Measurements from ENCODE around the gene RPS24. TPM values are rescaled to one million over a fixed set of nuclear protein-coding genes. Genes with fewer than 3 reads are reported as not detected.

Gene RPS24
- total and polyA plus RNA-seq, 4 donors: 314 to 1,104 (median 812) TPM

DNA sequence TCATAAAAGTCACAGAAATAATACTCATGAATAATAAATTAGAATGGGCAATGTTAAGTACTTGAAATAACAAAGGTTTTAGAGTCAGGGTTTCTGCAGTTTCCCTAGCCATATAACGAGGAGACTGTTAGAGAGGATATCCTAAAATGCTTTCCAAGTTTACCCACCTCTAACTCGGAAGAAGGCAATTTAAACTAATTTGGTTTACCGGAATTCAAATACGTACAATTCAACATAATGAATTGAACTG, 351 bp upstream of the RPS24 start:
- Histone ChIP-seq H3K27me3 (ENCODE audit: control insufficient read depth in 4 of 4, insufficient read depth in 4 of 4, low read length in 3 of 4) (no peaks in the 10 kb centered on the region), H3K27ac (ENCODE audit: low read depth in 1 of 2, low read length in 2 of 2) (peak overlapping the region; percentile 51 to 55), H3K9me3 (ENCODE audit: control insufficient read depth in 4 of 4, low read length in 3 of 4) (no peaks in the 10 kb centered on the region), H3K9ac (ENCODE audit: low read depth in 1 of 2, low read length in 2 of 2) (peak overlapping the region in 1 of 2 donors; percentile 41), H3K4me3 (ENCODE audit: low read depth in 1 of 3, low read length in 3 of 3) (peak overlapping the region; percentile 42 to 98 (median 98)), H3K4me1 (ENCODE audit: control insufficient read depth in 4 of 4, insufficient read depth in 4 of 4, low read length in 3 of 4) (peaks cover 5 to 25% (median 12%) of the 10 kb centered on the region in 4 donors), H3K36me3 (ENCODE audit: control insufficient read depth in 4 of 4, insufficient read depth in 3 of 4, low read depth in 1 of 4, low read length in 3 of 4) (peaks cover 12 to 29% (median 28%) of the 10 kb centered on the region in 4 donors)
- WGBS: 1% methylated on average over 4 of the region's 4 CpGs
- no peak for DNase-seq (ENCODE audit: low spot score)
- TF ChIP-seq FOXA2 (IDR thresholded peaks at IDR 0.05) (no peak), JUND (IDR thresholded peaks at IDR 0.05) (no peak), SP1 (IDR thresholded peaks at IDR 0.05) (no peak), EGR1 (IDR thresholded peaks at IDR 0.05; ENCODE audit: low read depth in 2 of 2) (no peak), HNF4A (conservative IDR thresholded peaks at IDR 0.05) (no peak), GABPA (IDR thresholded peaks at IDR 0.05 in 1 of 2, conservative IDR thresholded peaks at IDR 0.05 in 1 of 2) (no peak), RXRA (IDR thresholded peaks at IDR 0.05) (no peak), NR2F2 (IDR thresholded peaks at IDR 0.05) (no peak), RAD21 (IDR thresholded peaks at IDR 0.05) (no peak), HNF4G (IDR thresholded peaks at IDR 0.05) (no peak), FOXA1 (IDR thresholded peaks at IDR 0.05) (no peak), TAF1 (conservative IDR thresholded peaks at IDR 0.05) (no peak), YY1 (IDR thresholded peaks at IDR 0.05) (no peak)
- TF ChIP-seq, protein P1, sequence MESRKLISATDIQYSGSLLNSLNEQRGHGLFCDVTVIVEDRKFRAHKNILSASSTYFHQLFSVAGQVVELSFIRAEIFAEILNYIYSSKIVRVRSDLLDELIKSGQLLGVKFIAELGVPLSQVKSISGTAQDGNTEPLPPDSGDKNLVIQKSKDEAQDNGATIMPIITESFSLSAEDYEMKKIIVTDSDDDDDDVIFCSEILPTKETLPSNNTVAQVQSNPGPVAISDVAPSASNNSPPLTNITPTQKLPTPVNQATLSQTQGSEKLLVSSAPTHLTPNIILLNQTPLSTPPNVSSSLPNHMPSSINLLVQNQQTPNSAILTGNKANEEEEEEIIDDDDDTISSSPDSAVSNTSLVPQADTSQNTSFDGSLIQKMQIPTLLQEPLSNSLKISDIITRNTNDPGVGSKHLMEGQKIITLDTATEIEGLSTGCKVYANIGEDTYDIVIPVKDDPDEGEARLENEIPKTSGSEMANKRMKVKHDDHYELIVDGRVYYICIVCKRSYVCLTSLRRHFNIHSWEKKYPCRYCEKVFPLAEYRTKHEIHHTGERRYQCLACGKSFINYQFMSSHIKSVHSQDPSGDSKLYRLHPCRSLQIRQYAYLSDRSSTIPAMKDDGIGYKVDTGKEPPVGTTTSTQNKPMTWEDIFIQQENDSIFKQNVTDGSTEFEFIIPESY (IDR thresholded peaks at IDR 0.05): no peak
- TF ChIP-seq, protein P2, sequence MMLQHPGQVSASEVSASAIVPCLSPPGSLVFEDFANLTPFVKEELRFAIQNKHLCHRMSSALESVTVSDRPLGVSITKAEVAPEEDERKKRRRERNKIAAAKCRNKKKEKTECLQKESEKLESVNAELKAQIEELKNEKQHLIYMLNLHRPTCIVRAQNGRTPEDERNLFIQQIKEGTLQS (IDR thresholded peaks at IDR 0.05): no peak
- TF ChIP-seq, protein P3, sequence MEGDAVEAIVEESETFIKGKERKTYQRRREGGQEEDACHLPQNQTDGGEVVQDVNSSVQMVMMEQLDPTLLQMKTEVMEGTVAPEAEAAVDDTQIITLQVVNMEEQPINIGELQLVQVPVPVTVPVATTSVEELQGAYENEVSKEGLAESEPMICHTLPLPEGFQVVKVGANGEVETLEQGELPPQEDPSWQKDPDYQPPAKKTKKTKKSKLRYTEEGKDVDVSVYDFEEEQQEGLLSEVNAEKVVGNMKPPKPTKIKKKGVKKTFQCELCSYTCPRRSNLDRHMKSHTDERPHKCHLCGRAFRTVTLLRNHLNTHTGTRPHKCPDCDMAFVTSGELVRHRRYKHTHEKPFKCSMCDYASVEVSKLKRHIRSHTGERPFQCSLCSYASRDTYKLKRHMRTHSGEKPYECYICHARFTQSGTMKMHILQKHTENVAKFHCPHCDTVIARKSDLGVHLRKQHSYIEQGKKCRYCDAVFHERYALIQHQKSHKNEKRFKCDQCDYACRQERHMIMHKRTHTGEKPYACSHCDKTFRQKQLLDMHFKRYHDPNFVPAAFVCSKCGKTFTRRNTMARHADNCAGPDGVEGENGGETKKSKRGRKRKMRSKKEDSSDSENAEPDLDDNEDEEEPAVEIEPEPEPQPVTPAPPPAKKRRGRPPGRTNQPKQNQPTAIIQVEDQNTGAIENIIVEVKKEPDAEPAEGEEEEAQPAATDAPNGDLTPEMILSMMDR (IDR thresholded peaks at IDR 0.05; ENCODE audit: low read depth, low read length, missing input control): no peak
- TF ChIP-seq, protein P4, sequence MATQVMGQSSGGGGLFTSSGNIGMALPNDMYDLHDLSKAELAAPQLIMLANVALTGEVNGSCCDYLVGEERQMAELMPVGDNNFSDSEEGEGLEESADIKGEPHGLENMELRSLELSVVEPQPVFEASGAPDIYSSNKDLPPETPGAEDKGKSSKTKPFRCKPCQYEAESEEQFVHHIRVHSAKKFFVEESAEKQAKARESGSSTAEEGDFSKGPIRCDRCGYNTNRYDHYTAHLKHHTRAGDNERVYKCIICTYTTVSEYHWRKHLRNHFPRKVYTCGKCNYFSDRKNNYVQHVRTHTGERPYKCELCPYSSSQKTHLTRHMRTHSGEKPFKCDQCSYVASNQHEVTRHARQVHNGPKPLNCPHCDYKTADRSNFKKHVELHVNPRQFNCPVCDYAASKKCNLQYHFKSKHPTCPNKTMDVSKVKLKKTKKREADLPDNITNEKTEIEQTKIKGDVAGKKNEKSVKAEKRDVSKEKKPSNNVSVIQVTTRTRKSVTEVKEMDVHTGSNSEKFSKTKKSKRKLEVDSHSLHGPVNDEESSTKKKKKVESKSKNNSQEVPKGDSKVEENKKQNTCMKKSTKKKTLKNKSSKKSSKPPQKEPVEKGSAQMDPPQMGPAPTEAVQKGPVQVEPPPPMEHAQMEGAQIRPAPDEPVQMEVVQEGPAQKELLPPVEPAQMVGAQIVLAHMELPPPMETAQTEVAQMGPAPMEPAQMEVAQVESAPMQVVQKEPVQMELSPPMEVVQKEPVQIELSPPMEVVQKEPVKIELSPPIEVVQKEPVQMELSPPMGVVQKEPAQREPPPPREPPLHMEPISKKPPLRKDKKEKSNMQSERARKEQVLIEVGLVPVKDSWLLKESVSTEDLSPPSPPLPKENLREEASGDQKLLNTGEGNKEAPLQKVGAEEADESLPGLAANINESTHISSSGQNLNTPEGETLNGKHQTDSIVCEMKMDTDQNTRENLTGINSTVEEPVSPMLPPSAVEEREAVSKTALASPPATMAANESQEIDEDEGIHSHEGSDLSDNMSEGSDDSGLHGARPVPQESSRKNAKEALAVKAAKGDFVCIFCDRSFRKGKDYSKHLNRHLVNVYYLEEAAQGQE (IDR thresholded peaks at IDR 0.05): no peak

DNA sequence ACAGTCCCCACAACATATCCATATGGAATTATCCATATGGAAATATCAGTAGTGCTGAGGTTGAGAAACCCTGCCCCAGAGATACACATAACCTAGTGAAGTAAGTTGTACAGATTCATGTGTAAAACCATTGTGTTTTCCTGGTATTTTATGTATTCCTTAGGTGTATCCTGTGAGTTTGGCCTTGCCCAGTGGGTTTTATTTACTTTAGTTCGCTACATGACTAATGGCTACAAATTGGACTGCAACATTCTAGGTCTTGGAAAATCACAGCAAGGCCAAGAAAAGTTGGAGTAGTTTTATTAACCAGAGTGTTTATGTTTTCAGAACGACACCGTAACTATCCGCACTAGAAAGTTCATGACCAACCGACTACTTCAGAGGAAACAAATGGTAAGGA, 1.4 kb downstream of the RPS24 start:
- no peak for DNase-seq (ENCODE audit: low spot score)
- Histone ChIP-seq H3K4me3 (ENCODE audit: low read depth in 1 of 3, low read length in 3 of 3) (peak overlapping the region in 1 of 3 donors; percentile 72), H3K27ac (ENCODE audit: low read depth in 1 of 2, low read length in 2 of 2) (no peak overlapping the region), H3K27me3 (ENCODE audit: control insufficient read depth in 4 of 4, insufficient read depth in 4 of 4, low read length in 3 of 4) (no peaks in the 10 kb centered on the region), H3K36me3 (ENCODE audit: control insufficient read depth in 4 of 4, insufficient read depth in 3 of 4, low read depth in 1 of 4, low read length in 3 of 4) (peaks cover 15 to 46% (median 42%) of the 10 kb centered on the region in 4 donors), H3K4me1 (ENCODE audit: control insufficient read depth in 4 of 4, insufficient read depth in 4 of 4, low read length in 3 of 4) (peaks cover 0 to 13% (median 5%) of the 10 kb centered on the region in 4 donors), H3K9me3 (ENCODE audit: control insufficient read depth in 4 of 4, low read length in 3 of 4) (no peaks in the 10 kb centered on the region), H3K9ac (ENCODE audit: low read depth in 1 of 2, low read length in 2 of 2) (peak overlapping the region in 1 of 2 donors; percentile 96)
- 78% methylated on average over 5 of the region's 5 CpGs for WGBS
- TF ChIP-seq, protein P1 (IDR thresholded peaks at IDR 0.05): no peak
- TF ChIP-seq, protein P4 (IDR thresholded peaks at IDR 0.05): no peak
- TF ChIP-seq FOXA2 (IDR thresholded peaks at IDR 0.05) (no peak), JUND (IDR thresholded peaks at IDR 0.05) (no peak), EGR1 (IDR thresholded peaks at IDR 0.05; ENCODE audit: low read depth in 2 of 2) (no peak), YY1 (IDR thresholded peaks at IDR 0.05) (no peak), SP1 (IDR thresholded peaks at IDR 0.05) (no peak)
- TF ChIP-seq, protein P2 (IDR thresholded peaks at IDR 0.05): no peak
